CD14-positive monocyte (primary cell): Measurements from ENCODE around the gene THRB. TPM values are rescaled to one million over a fixed set of nuclear protein-coding genes. Genes with fewer than 3 reads are reported as not detected.
"Not testable (repeated sequence)": the region's sequence is repeated elsewhere in the genome, so short reads cannot be mapped to it uniquely, and the experiment has no call there.

ENCODE experiments used
- DNase-seq, 3 donors: peaks; one replicate each; pipeline ENCODE4 v3.0.0-alpha.2; 2011 to 2022
- H2AFZ ChIP-seq: 2 replicates; pipeline ENCODE4 v1.6.0; 2012; ENCODE audit warnings: mild to moderate bottlenecking, low read depth, low read length, inconsistent platforms; ENCODE audit not compliant: insufficient read depth, poor library complexity, severe bottlenecking
- H3K27ac ChIP-seq, 2 donors: 1 replicate in 1 of 2; 2 replicates in 1 of 2; pipeline ENCODE4 v1.5.1; 2012 to 2013; ENCODE audit warnings: low read length in 2 of 2, control low read depth in 1 of 2, inconsistent platforms in 1 of 2, low read depth in 1 of 2, mild to moderate bottlenecking in 1 of 2
- H3K27me3 ChIP-seq, 2 donors: one replicate each; pipeline versions ENCODE4 v1.6.0 to v1.6.1; 2011 to 2013; ENCODE audit warnings: low read length in 2 of 2; ENCODE audit not compliant: control insufficient read depth in 2 of 2, insufficient read depth in 2 of 2
- H3K36me3 ChIP-seq, 2 donors: replicated peaks in 1 of 2; 1 replicate in 1 of 2; 2 replicates in 1 of 2; pipeline versions ENCODE4 v1.5.1 to v1.6.1; 2012 to 2013; ENCODE audit warnings: low read length in 2 of 2, control low read depth in 1 of 2, inconsistent platforms in 1 of 2, mild to moderate bottlenecking in 1 of 2; ENCODE audit not compliant: insufficient read depth in 2 of 2, control insufficient read depth in 1 of 2
- H3K4me1 ChIP-seq, 2 donors: 1 replicate in 1 of 2; 2 replicates in 1 of 2; pipeline versions ENCODE4 v1.5.1 to v1.6.1; 2012 to 2013; ENCODE audit warnings: low read length in 2 of 2, control low read depth in 1 of 2, inconsistent platforms in 1 of 2, mild to moderate bottlenecking in 1 of 2, moderate library complexity in 1 of 2; ENCODE audit not compliant: insufficient read depth in 2 of 2, control insufficient read depth in 1 of 2
- H3K4me2 ChIP-seq: replicated peaks from 2 replicates; pipeline ENCODE3; 2012; ENCODE audit warnings: low read length, moderate library complexity, mild to moderate bottlenecking; ENCODE audit not compliant: poor library complexity, severe bottlenecking; ENCODE audit errors: extremely low read depth
- H3K4me3 ChIP-seq, 3 experiments: fragments of 200-600 bp in 1 of 3; sonication (generic) in 1 of 3; replicated peaks in 1 of 3; 1 replicate in 2 of 3; 2 replicates in 1 of 3; pipeline ENCODE4 v1.5.1; 2011 to 2013; ENCODE audit warnings: low read length in 3 of 3, mild to moderate bottlenecking in 3 of 3, control low read depth in 2 of 3, low read depth in 2 of 3, inconsistent platforms in 1 of 3, moderate library complexity in 1 of 3
- H3K79me2 ChIP-seq: 2 replicates; pipeline ENCODE4 v1.6.0; 2012; ENCODE audit warnings: mild to moderate bottlenecking, control low read depth, inconsistent platforms, low read length, moderate library complexity; ENCODE audit not compliant: insufficient read depth
- H3K9ac ChIP-seq: 2 replicates; pipeline ENCODE4 v1.6.0; 2017; ENCODE audit warnings: low read length, mild to moderate bottlenecking; ENCODE audit not compliant: insufficient read depth, poor library complexity, severe bottlenecking
- H3K9me3 ChIP-seq, 2 donors: replicated peaks in 1 of 2; 1 replicate in 1 of 2; 2 replicates in 1 of 2; pipeline versions ENCODE4 v1.5.1 to v1.6.1; 2012 to 2013; ENCODE audit warnings: low read length in 2 of 2, control low read depth in 1 of 2; ENCODE audit not compliant: control insufficient read depth in 1 of 2, insufficient read depth in 1 of 2
- H4K20me1 ChIP-seq: 2 replicates; pipeline ENCODE4 v1.6.0; 2012; ENCODE audit warnings: mild to moderate bottlenecking, low read length, control low read depth, moderate library complexity; ENCODE audit not compliant: insufficient read depth
- H3K27ac Mint-ChIP-seq, 7 donors: one replicate each; pipeline ENCODE4 v1.8.0; 2020; ENCODE audit warnings: mild to moderate bottlenecking in 7 of 7, mixed read lengths in 7 of 7, moderate library complexity in 6 of 7, inconsistent platforms in 2 of 7
- H3K27me3 Mint-ChIP-seq, 3 donors: one replicate each; pipeline ENCODE4 v1.8.0; 2021 to 2022; ENCODE audit warnings: low read depth in 3 of 3, mild to moderate bottlenecking in 3 of 3, mixed read lengths in 3 of 3, moderate library complexity in 3 of 3, inconsistent platforms in 1 of 3
- H3K36me3 Mint-ChIP-seq, 2 donors: one replicate each; pipeline ENCODE4 v1.8.0; 2020; ENCODE audit warnings: mixed read lengths in 2 of 2, inconsistent platforms in 1 of 2, mild to moderate bottlenecking in 1 of 2
- H3K4me1 Mint-ChIP-seq: one replicate; pipeline ENCODE4 v1.8.0; 2020; ENCODE audit warnings: mild to moderate bottlenecking, mixed read lengths
- H3K4me3 Mint-ChIP-seq, 2 donors: one replicate each; pipeline ENCODE4 v1.8.0; 2020; ENCODE audit warnings: mild to moderate bottlenecking in 2 of 2, mixed read lengths in 2 of 2, moderate library complexity in 1 of 2
- H3K9me3 Mint-ChIP-seq, 7 donors: one replicate each; pipeline ENCODE4 v1.8.0; 2020 to 2022; ENCODE audit warnings: mixed read lengths in 7 of 7, mild to moderate bottlenecking in 6 of 7, moderate library complexity in 6 of 7, inconsistent platforms in 2 of 7
- WGBS: methylation state at CpG from one replicate; pipeline ENCODE4 v1.1.5; 2013; ENCODE audit warnings: missing lambda C conversion rate; ENCODE audit not compliant: insufficient coverage; 5-methylcytosine and 5-hydroxymethylcytosine counted together
- intact Hi-C, 2 donors: fragments of 100-400 bp; cut with micrococcal nuclease; formaldehyde crosslinking; loops; one replicate each; pipeline versions ENCODE4 v1.15.0 to v1.15.1; 2023
- polyA plus RNA-seq, 3 donors: library from polyadenylated mRNA; depleted of rRNA in 1 of 3; unstranded in 2 of 3; stranded (reverse) in 1 of 3; fragments of 300-500 nt in 2 of 3; fragments of >200 nt in 1 of 3; fragmentation: Illumina TruSeq in 2 of 3; gene quantifications; 1 replicate in 2 of 3; 2 replicates in 1 of 3; pipeline ENCODE4 v1.2.3, GENCODE V29; 2012 to 2021
- TF ChIP-seq, protein P1 (sequence below): fragments of 200-600 bp; IDR thresholded peaks from one replicate; pipeline ENCODE4 v1.8.0; 2022; ENCODE audit warnings: antibody characterized with exemption, mild to moderate bottlenecking

The THRB gene
- polyA plus RNA-seq, 3 donors: 0.05 TPM; not detected in 2

DNA sequence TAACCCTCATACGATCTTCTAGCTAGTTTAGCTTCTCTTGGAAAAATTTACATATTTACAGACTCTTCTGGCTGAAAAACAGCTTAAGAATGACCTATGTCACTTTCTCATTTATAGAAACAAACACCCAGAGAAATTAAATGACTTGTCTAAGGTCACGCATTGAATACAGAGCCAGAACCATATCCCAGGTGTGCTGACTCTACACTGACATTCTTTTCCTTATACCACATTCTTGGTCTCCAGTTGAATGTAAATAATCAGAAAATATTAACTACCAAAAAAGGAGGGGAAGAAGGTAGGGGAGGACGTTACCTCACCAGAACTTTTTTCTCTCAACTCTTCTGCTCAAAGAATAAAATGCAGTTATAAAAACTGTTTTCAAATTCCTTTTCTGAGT is 95.0 kb downstream of the THRB start:
- no peak overlapping the region for H3K27ac Mint-ChIP-seq
- DNase-seq: no peak
- H3K4me3 Mint-ChIP-seq: no peak overlapping the region
- no peaks in the 10 kb centered on the region for H3K27me3 Mint-ChIP-seq
- Histone ChIP-seq H3K27ac (no peak overlapping the region), H3K4me3 (no peak overlapping the region), H3K4me2 (no peak overlapping the region), H3K79me2 (no peaks in the 10 kb centered on the region), H3K9me3 (no peaks in the 10 kb centered on the region), H3K9ac (no peak overlapping the region), H4K20me1 (no peaks in the 10 kb centered on the region), H3K4me1 (no peaks in the 10 kb centered on the region), H3K27me3 (no peaks in the 10 kb centered on the region), H2AFZ (no peak overlapping the region), H3K36me3 (no peaks in the 10 kb centered on the region)
- no peaks in the 10 kb centered on the region for H3K4me1 Mint-ChIP-seq
- WGBS: 83% methylated on average over 1 of the region's 3 CpGs
- H3K36me3 Mint-ChIP-seq: no peaks in the 10 kb centered on the region
- intact Hi-C loops: no loop called here
- peaks cover 0 to 5% (median 2%) of the 10 kb centered on the region in 7 donors for H3K9me3 Mint-ChIP-seq
- TF ChIP-seq, protein P1, sequence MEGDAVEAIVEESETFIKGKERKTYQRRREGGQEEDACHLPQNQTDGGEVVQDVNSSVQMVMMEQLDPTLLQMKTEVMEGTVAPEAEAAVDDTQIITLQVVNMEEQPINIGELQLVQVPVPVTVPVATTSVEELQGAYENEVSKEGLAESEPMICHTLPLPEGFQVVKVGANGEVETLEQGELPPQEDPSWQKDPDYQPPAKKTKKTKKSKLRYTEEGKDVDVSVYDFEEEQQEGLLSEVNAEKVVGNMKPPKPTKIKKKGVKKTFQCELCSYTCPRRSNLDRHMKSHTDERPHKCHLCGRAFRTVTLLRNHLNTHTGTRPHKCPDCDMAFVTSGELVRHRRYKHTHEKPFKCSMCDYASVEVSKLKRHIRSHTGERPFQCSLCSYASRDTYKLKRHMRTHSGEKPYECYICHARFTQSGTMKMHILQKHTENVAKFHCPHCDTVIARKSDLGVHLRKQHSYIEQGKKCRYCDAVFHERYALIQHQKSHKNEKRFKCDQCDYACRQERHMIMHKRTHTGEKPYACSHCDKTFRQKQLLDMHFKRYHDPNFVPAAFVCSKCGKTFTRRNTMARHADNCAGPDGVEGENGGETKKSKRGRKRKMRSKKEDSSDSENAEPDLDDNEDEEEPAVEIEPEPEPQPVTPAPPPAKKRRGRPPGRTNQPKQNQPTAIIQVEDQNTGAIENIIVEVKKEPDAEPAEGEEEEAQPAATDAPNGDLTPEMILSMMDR: no peak

DNA sequence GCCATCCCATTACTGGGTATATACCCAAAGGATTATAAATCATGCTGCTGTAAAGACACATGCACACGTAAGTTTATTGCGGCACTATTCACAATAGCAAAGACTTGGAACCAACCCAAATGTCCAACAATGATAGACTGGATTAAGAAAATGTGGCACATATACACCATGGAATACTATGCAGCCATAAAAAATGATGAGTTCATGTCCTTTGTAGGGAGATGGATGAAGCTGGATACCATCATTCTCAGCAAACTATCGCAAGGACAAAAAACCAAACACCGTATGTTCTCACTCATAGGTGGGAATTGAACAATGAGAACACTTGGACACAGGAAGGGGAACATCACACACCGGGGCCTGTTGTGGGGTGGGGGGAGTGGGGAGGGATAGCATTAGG is 95.9 kb downstream of the THRB start:
- H3K27me3 Mint-ChIP-seq, intact Hi-C loops, H3K36me3 ChIP-seq, H3K4me1 Mint-ChIP-seq, H3K9me3 ChIP-seq, H3K9me3 Mint-ChIP-seq, H3K4me3 ChIP-seq, H3K27me3 ChIP-seq, H3K4me2 ChIP-seq, H3K36me3 Mint-ChIP-seq, H3K27ac ChIP-seq, H2AFZ ChIP-seq, H3K27ac Mint-ChIP-seq, H4K20me1 ChIP-seq, DNase-seq, H3K79me2 ChIP-seq, H3K4me3 Mint-ChIP-seq, H3K9ac ChIP-seq, H3K4me1 ChIP-seq: not testable (repeated sequence)
- no CpG with 5 or more reads among the region's 5 CpGs for WGBS
